H1 (cell line): ENCODE data around the gene SPATA33. TPM values are rescaled to one million over a fixed set of nuclear protein-coding genes. Genes with fewer than 3 reads are reported as not detected.

Experiments
- ATF2 ChIP-seq: IDR thresholded peaks from 2 replicates; pipeline ENCODE4 v1.6.1; 2012; ENCODE audit warnings: low read length, inconsistent platforms
- CBX8 ChIP-seq: fragments of 300-800, 300-1000 bp; sonication (generic); IDR thresholded peaks from 2 replicates; pipeline ENCODE4 v1.7.1; 2016; ENCODE audit warnings: low read depth, low read length, borderline replicate concordance
- SP4 ChIP-seq: IDR thresholded peaks from 2 replicates; pipeline ENCODE4 v1.6.1; 2012; ENCODE audit warnings: low read length, inconsistent platforms
- polyA plus RNA-seq, 7 experiments: library from polyadenylated mRNA; depleted of rRNA in 3 of 7; stranded (reverse) in 5 of 7; unstranded in 2 of 7; fragments of >200 nt in 5 of 7; fragments of 200-250 nt in 2 of 7; gene quantifications; 1 replicate in 5 of 7; 2 replicates in 1 of 7; 4 replicates in 1 of 7; pipeline versions ENCODE4 v1.2.1 to v1.2.3, GENCODE V29; 2011 to 2013; ENCODE audit warnings: missing spikeins in 2 of 7, mixed read lengths in 2 of 7
- total RNA-seq: library from RNA; stranded (reverse); fragmentation: NEBNext Ultra II Directional; extraction: Animal tissue kit (Norgen Biotek cat#: 25700); gene quantifications from 2 replicates; pipeline ENCODE4 v1.2.1, GENCODE V29; 2021
- TF ChIP-seq, protein P1 (sequence below): IDR thresholded peaks from 2 replicates; pipeline ENCODE4 v1.6.1; 2011; ENCODE audit warnings: low read length, improper control_type of control experiment
- TF ChIP-seq, protein P2 (sequence below): fragments of 300-600 bp; sonication (generic); IDR thresholded peaks from 2 replicates; pipeline ENCODE4 v1.7.1; 2012; ENCODE audit warnings: low read length, moderate library complexity, mild to moderate bottlenecking, inconsistent platforms; ENCODE audit not compliant: insufficient replicate concordance

Gene SPATA33
- total and polyA plus RNA-seq, 2 of the 8 experiments (the other 6 are each of a cell fraction or from before 2014, with no cell fraction given): 5.4 to 16.9 TPM

DNA sequence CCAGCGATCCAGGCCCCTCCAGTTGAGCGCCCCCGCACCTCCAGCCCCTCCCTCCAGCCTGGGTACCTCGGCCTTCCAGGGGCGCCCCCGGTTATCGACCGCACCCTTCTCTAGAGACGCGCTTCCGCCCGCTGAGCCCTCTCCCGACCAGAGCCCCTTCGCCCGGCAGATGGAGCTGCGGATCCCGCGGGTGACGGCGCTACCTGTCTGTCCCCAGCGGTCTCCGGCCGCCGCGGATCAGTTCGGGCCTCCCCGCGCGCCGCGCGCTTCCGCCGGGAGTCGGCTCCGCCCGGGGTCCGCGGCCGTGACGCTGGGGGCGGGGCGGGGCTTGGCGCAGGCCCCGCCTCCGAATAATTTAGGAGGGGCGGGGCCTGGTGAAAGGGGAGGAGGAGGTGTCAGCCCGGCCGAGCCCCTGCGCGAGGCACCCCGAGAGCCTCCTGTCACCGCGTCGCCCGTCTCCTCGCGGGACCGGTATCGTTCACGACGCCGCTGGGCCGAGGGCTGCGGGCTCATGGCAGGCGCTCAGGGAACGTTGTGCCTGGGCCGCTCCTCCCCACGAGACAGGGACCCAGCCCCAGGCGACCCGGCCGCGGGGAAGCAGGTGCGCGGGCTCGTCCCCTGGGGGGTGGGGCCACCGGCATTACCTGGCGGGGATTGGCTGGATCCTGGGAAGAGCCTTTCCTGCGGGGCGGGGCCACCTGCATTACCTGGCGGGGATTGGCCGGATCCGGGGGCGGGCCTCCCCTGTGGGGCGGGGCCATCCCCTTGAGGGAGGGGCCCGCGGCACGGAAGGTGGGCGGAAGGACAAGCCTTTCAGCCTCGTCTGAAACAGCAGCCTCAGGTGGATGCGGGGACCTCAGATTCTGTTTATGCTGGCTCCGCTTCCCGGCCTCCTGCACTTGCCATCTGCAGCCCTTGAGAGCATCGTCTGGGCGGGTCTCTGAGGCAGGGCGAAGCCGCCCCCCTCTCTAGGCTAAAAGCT is 44.1 kb downstream of the SPATA33 start, which contains the start of gene SPATA2L (continued):
- TF ChIP-seq, protein P1, sequence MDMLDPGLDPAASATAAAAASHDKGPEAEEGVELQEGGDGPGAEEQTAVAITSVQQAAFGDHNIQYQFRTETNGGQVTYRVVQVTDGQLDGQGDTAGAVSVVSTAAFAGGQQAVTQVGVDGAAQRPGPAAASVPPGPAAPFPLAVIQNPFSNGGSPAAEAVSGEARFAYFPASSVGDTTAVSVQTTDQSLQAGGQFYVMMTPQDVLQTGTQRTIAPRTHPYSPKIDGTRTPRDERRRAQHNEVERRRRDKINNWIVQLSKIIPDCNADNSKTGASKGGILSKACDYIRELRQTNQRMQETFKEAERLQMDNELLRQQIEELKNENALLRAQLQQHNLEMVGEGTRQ: no peak
- TF ChIP-seq, protein P2, sequence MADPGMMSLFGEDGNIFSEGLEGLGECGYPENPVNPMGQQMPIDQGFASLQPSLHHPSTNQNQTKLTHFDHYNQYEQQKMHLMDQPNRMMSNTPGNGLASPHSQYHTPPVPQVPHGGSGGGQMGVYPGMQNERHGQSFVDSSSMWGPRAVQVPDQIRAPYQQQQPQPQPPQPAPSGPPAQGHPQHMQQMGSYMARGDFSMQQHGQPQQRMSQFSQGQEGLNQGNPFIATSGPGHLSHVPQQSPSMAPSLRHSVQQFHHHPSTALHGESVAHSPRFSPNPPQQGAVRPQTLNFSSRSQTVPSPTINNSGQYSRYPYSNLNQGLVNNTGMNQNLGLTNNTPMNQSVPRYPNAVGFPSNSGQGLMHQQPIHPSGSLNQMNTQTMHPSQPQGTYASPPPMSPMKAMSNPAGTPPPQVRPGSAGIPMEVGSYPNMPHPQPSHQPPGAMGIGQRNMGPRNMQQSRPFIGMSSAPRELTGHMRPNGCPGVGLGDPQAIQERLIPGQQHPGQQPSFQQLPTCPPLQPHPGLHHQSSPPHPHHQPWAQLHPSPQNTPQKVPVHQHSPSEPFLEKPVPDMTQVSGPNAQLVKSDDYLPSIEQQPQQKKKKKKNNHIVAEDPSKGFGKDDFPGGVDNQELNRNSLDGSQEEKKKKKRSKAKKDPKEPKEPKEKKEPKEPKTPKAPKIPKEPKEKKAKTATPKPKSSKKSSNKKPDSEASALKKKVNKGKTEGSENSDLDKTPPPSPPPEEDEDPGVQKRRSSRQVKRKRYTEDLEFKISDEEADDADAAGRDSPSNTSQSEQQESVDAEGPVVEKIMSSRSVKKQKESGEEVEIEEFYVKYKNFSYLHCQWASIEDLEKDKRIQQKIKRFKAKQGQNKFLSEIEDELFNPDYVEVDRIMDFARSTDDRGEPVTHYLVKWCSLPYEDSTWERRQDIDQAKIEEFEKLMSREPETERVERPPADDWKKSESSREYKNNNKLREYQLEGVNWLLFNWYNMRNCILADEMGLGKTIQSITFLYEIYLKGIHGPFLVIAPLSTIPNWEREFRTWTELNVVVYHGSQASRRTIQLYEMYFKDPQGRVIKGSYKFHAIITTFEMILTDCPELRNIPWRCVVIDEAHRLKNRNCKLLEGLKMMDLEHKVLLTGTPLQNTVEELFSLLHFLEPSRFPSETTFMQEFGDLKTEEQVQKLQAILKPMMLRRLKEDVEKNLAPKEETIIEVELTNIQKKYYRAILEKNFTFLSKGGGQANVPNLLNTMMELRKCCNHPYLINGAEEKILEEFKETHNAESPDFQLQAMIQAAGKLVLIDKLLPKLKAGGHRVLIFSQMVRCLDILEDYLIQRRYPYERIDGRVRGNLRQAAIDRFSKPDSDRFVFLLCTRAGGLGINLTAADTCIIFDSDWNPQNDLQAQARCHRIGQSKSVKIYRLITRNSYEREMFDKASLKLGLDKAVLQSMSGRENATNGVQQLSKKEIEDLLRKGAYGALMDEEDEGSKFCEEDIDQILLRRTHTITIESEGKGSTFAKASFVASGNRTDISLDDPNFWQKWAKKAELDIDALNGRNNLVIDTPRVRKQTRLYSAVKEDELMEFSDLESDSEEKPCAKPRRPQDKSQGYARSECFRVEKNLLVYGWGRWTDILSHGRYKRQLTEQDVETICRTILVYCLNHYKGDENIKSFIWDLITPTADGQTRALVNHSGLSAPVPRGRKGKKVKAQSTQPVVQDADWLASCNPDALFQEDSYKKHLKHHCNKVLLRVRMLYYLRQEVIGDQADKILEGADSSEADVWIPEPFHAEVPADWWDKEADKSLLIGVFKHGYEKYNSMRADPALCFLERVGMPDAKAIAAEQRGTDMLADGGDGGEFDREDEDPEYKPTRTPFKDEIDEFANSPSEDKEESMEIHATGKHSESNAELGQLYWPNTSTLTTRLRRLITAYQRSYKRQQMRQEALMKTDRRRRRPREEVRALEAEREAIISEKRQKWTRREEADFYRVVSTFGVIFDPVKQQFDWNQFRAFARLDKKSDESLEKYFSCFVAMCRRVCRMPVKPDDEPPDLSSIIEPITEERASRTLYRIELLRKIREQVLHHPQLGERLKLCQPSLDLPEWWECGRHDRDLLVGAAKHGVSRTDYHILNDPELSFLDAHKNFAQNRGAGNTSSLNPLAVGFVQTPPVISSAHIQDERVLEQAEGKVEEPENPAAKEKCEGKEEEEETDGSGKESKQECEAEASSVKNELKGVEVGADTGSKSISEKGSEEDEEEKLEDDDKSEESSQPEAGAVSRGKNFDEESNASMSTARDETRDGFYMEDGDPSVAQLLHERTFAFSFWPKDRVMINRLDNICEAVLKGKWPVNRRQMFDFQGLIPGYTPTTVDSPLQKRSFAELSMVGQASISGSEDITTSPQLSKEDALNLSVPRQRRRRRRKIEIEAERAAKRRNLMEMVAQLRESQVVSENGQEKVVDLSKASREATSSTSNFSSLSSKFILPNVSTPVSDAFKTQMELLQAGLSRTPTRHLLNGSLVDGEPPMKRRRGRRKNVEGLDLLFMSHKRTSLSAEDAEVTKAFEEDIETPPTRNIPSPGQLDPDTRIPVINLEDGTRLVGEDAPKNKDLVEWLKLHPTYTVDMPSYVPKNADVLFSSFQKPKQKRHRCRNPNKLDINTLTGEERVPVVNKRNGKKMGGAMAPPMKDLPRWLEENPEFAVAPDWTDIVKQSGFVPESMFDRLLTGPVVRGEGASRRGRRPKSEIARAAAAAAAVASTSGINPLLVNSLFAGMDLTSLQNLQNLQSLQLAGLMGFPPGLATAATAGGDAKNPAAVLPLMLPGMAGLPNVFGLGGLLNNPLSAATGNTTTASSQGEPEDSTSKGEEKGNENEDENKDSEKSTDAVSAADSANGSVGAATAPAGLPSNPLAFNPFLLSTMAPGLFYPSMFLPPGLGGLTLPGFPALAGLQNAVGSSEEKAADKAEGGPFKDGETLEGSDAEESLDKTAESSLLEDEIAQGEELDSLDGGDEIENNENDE: no peak
- TF ChIP-seq SP4: no peak; the same call in 1 of the 2 replicates
- no peak for TF ChIP-seq ATF2
- no peak for TF ChIP-seq CBX8
